GM12878 (cell line): Measurements from ENCODE around the gene NEUROD1. TPM values are rescaled to one million over a fixed set of nuclear protein-coding genes. Genes with fewer than 3 reads are reported as not detected.

ENCODE experiments used
- ATAC-seq: fragments of 200-7000 bp; cut with Tn5 transposase; 3 replicates; pipeline ENCODE4 v1.9.1; 2020; ENCODE audit warnings: mild to moderate bottlenecking, moderate library complexity
- BruUV-seq: library from RNA; stranded (reverse); fragments of 400-500 nt; replicated peaks from 2 replicates; lab custom pipeline; 2021; lab: Mats Ljungman, UMichigan
- CTCF ChIA-PET: fragments of 300-600 bp; sonication (Branson Sonifier 250); formaldehyde crosslinking; extraction: SDS; loops from one replicate; lab custom pipeline; 2021; ENCODE audit warnings: inconsistent platforms; lab: Yijun Ruan, JAX
- POLR2A ChIA-PET: fragments of 350-600 bp; formaldehyde crosslinking; extraction: SDS; loops from one replicate; lab custom pipeline; 2021; ENCODE audit warnings: inconsistent platforms; lab: Charles Lee
- RAD21 ChIA-PET: fragments of 300-600 bp; sonication (Branson Sonifier 250); formaldehyde crosslinking; loops from one replicate; lab custom pipeline; 2023; ENCODE audit warnings: antibody characterized with exemption; ENCODE audit not compliant: unreplicated experiment; lab: Charles Lee
- SMC1A ChIA-PET: fragments of 300-600 bp; sonication (Branson Sonifier 250); formaldehyde crosslinking; loops from one replicate; lab custom pipeline; 2023; ENCODE audit not compliant: unreplicated experiment, uncharacterized antibody; lab: Charles Lee
- DNase-seq: peaks from one replicate; pipeline ENCODE4 v3.0.0-alpha.2; 2011; ENCODE audit warnings: low read depth, low spot score
- FAIRE-seq: peaks from 3 replicates; lab custom pipeline; 2011; peaks lifted over from hg19 to GRCh38; lab: Jason Lieb, UNC
- H2AFZ ChIP-seq: 2 replicates; pipeline ENCODE4 v1.6.0; 2011; ENCODE audit warnings: low read depth, low read length, control low read depth; ENCODE audit not compliant: control insufficient read depth
- H3K27ac ChIP-seq: 2 replicates; pipeline ENCODE4 v1.5.1; 2011; ENCODE audit warnings: control low read depth; ENCODE audit not compliant: control insufficient read depth, insufficient read depth
- H3K27me3 ChIP-seq, 2 experiments: replicated peaks in 1 of 2; 2 replicates each; pipeline versions ENCODE4 v1.6.0 to v1.6.1; 2011; ENCODE audit warnings: low read length in 1 of 2; ENCODE audit not compliant: control insufficient read depth in 2 of 2, insufficient read depth in 2 of 2
- H3K36me3 ChIP-seq, 2 experiments: 2 replicates each; pipeline ENCODE4 v1.5.1; 2011; ENCODE audit warnings: low read length in 1 of 2; ENCODE audit not compliant: control insufficient read depth in 2 of 2, insufficient read depth in 2 of 2
- H3K4me1 ChIP-seq: 2 replicates; pipeline ENCODE4 v1.6.1; 2011; ENCODE audit warnings: mild to moderate bottlenecking, low read length, moderate library complexity, mixed read lengths; ENCODE audit not compliant: control insufficient read depth, insufficient read depth
- H3K4me2 ChIP-seq: 2 replicates; pipeline ENCODE4 v1.6.0; 2011; ENCODE audit warnings: control low read depth; ENCODE audit not compliant: control insufficient read depth, insufficient read depth
- H3K4me3 ChIP-seq: fragments of 200-600 bp; sonication (generic); 2 replicates; pipeline ENCODE4 v1.5.1; 2016
- H3K79me2 ChIP-seq: 2 replicates; pipeline ENCODE4 v1.6.0; 2011; ENCODE audit warnings: low read length; ENCODE audit not compliant: control insufficient read depth, insufficient read depth
- H3K9ac ChIP-seq: 2 replicates; pipeline ENCODE4 v1.8.0; 2011; ENCODE audit warnings: low read length, control low read depth, mixed read lengths; ENCODE audit not compliant: control insufficient read depth, insufficient read depth
- H3K9me3 ChIP-seq: replicated peaks from 3 replicates; pipeline ENCODE4 v1.5.1; 2011; ENCODE audit warnings: mild to moderate bottlenecking, low read length; ENCODE audit not compliant: control insufficient read depth, insufficient read depth
- H4K20me1 ChIP-seq: 2 replicates; pipeline ENCODE4 v1.6.0; 2011; ENCODE audit not compliant: control insufficient read depth, insufficient read depth
- CBX5 ChIP-seq: sonication (generic); IDR thresholded peaks from 2 replicates; pipeline ENCODE4 v1.6.1; 2016; ENCODE audit warnings: low read depth, moderate library complexity, mild to moderate bottlenecking, inconsistent platforms
- CEBPB ChIP-seq, 2 experiments: fragments of 150-350 bp in 1 of 2; IDR thresholded peaks; 2 replicates each; pipeline ENCODE4 v1.6.1; 2012 to 2014; ENCODE audit warnings: low read depth in 2 of 2, low read length in 2 of 2, borderline replicate concordance in 1 of 2, inconsistent platforms in 1 of 2
- CHD2 ChIP-seq: IDR thresholded peaks from 2 replicates; pipeline ENCODE4 v1.6.1; 2011; ENCODE audit warnings: low read depth, low read length, improper control_type of control experiment, borderline replicate concordance
- CREM ChIP-seq: IDR thresholded peaks from 2 replicates; pipeline ENCODE4 v1.6.1; 2014; ENCODE audit warnings: antibody characterized with exemption, low read depth
- HCFC1 ChIP-seq: fragments of 150-350 bp; IDR thresholded peaks from 2 replicates; pipeline ENCODE4 v1.6.1; 2014; ENCODE audit warnings: low read length
- NR2F1 ChIP-seq: fragments of 450-650 bp; conservative IDR thresholded peaks from 2 replicates; pipeline ENCODE4 v1.6.1; 2017; ENCODE audit warnings: mild to moderate bottlenecking
- POLR2AphosphoS5 ChIP-seq: IDR thresholded peaks from 2 replicates; pipeline ENCODE4 v1.6.1; 2011; ENCODE audit warnings: mild to moderate bottlenecking, low read length, inconsistent platforms
- SREBF1 ChIP-seq: IDR thresholded peaks from 2 replicates; pipeline ENCODE4 v1.6.1; 2012; ENCODE audit warnings: mild to moderate bottlenecking, low read length
- SUZ12 ChIP-seq: fragments of 200-600 bp; sonication (generic); IDR thresholded peaks from one replicate; pipeline ENCODE4 v1.6.1; 2018; ENCODE audit warnings: antibody characterized with exemption, mild to moderate bottlenecking; ENCODE audit not compliant: unreplicated experiment
- WRNIP1 ChIP-seq: IDR thresholded peaks from 2 replicates; pipeline ENCODE4 v1.6.1; 2011; ENCODE audit warnings: low read depth, low read length, improper control_type of control experiment, borderline replicate concordance
- ZNF24 ChIP-seq: fragments of 450-650 bp; IDR thresholded peaks from 2 replicates; pipeline ENCODE4 v1.6.1; 2017; ENCODE audit warnings: antibody characterized with exemption, mild to moderate bottlenecking
- WGBS: methylation state at CpG from one replicate; pipeline ENCODE4 v1.1.6; 2016; ENCODE audit warnings: low lambda C conversion rate; ENCODE audit not compliant: insufficient replicate concordance, insufficient coverage; ENCODE audit errors: missing lambda C conversion rate; 5-methylcytosine and 5-hydroxymethylcytosine counted together
- in situ Hi-C: fragments of 300-500 bp; cut with MboI; formaldehyde crosslinking; loops from 9 replicates; pipeline ENCODE4 v1.14.3; 2018; ENCODE audit warnings: mixed read lengths
- intact Hi-C: fragments of 100-400 bp; cut with micrococcal nuclease; formaldehyde crosslinking; loops from one replicate; pipeline ENCODE4 v1.14.2; 2022; ENCODE audit not compliant: unreplicated experiment
- polyA plus RNA-seq, 11 experiments: library from polyadenylated mRNA; depleted of rRNA in 4 of 11; unstranded in 6 of 11; stranded (reverse) in 5 of 11; fragments of >200 nt; fragmentation: Nextera tagmentation in 4 of 11; fragmentation: Illumina TruSeq in 1 of 11; extraction: Ambion mirVana in 4 of 11; extraction: Trizol in 1 of 11; gene quantifications; 1 replicate in 1 of 11; 2 replicates in 10 of 11; pipeline versions ENCODE4 v1.2.1 to v1.2.3, GENCODE V29; 2011 to 2016; ENCODE audit warnings: inconsistent platforms in 2 of 11, missing spikeins in 2 of 11, low read depth in 1 of 11
- total RNA-seq, 4 experiments: library from RNA; depleted of rRNA in 3 of 4; stranded (reverse); fragments of >200 nt in 3 of 4; fragmentation: Illumina TruSeq in 1 of 4; extraction: Trizol in 1 of 4; gene quantifications; 2 replicates each; pipeline versions ENCODE4 v1.2.1 to v1.2.3, GENCODE V29; 2013 to 2021
- TF ChIP-seq, protein P1 (sequence below): fragments of 150-350 bp; IDR thresholded peaks from 2 replicates; pipeline ENCODE4 v1.6.1; 2014; ENCODE audit warnings: mild to moderate bottlenecking, low read depth, low read length
- TF ChIP-seq, protein P2 (sequence below): fragments of 450-650 bp; IDR thresholded peaks from 2 replicates; pipeline ENCODE4 v1.6.1; 2017; ENCODE audit warnings: low read depth, mild to moderate bottlenecking, moderate library complexity
- TF ChIP-seq, protein P3 (sequence below): IDR thresholded peaks from 2 replicates; pipeline ENCODE4 v1.6.1; 2011; ENCODE audit warnings: borderline replicate concordance, low read depth, mild to moderate bottlenecking, moderate library complexity, mixed read lengths, low read length; ENCODE audit not compliant: insufficient read depth; ENCODE audit errors: extremely low read length
- TF ChIP-seq, protein P4 (sequence below): fragments of 450-650 bp; IDR thresholded peaks from 2 replicates; pipeline ENCODE4 v1.6.1; 2016; ENCODE audit warnings: mild to moderate bottlenecking
- TF ChIP-seq, protein P5 (sequence below): IDR thresholded peaks from 2 replicates; pipeline ENCODE4 v1.6.1; 2011; ENCODE audit warnings: borderline replicate concordance, low read depth, mild to moderate bottlenecking, moderate library complexity, low read length; ENCODE audit not compliant: insufficient read depth, poor library complexity, severe bottlenecking

Gene NEUROD1
- total and polyA plus RNA-seq, 10 of the 15 experiments (the other 5 are each of a cell fraction or from before 2014, with no cell fraction given): not detected

DNA sequence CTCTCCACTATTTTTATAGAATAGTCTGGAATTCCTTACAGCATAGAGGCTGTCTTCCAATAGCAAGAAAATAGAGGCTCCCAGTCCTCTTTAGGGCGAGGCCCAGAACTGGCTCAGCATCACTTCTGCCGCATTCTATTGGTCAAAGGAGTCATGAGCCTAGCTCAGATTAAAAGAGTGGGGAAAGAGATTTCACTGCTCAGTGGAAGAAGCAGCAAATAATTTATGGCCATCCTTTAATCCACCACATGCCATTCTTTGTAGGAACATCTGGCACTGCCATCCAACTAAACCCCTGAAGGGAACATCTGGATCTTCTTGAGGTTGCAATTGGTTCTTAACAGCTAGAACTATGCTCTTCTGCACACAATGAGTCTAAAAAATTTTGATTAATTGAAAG lies 43.4 kb upstream of the NEUROD1 start:
- no TSS peak for BruUV-seq
- Histone ChIP-seq H3K36me3 (no peaks in the 10 kb centered on the region), H3K4me2 (no peak overlapping the region), H3K9ac (no peak overlapping the region), H2AFZ (no peak overlapping the region), H3K9me3 (no peaks in the 10 kb centered on the region), H3K4me3 (no peak overlapping the region), H3K79me2 (no peaks in the 10 kb centered on the region), H4K20me1 (no peaks in the 10 kb centered on the region), H3K27me3 (no peaks in the 10 kb centered on the region), H3K27ac (no peak overlapping the region), H3K4me1 (no peaks in the 10 kb centered on the region)
- 24% methylated on average over 2 of the region's 2 CpGs for WGBS
- ChIA-PET RAD21 (interaction anchor here (1.5 to 2.5 kb wide), 2 partner anchors 9 to 150 kb away, joined by 5 to 11 read pairs; no protein-coding TSS in a partner anchor), CTCF (interaction anchor here (1.0 to 2.1 kb wide), 7 partner anchors 8 to 620 kb away, joined by 3 to 13 read pairs (median 7); no protein-coding TSS in a partner anchor), SMC1A (interaction anchor here (0.7 to 1.5 kb wide), 4 partner anchors 8 to 179 kb away, joined by 3 to 10 read pairs (median 3); no protein-coding TSS in a partner anchor), POLR2A (no interaction called here)
- DNase-seq (no peak), ATAC-seq (no peak), FAIRE-seq (no peak)
- TF ChIP-seq SUZ12 (no peak), CHD2 (no peak), CEBPB (IDR thresholded peaks at IDR 0.05; ENCODE audit: borderline replicate concordance in 1 of 2, low read depth in 2 of 2, low read length in 2 of 2) (no peak), WRNIP1 (no peak), POLR2AphosphoS5 (no peak), NR2F1 (no peak), CBX5 (no peak), HCFC1 (no peak), ZNF24 (no peak), SREBF1 (no peak), CREM (no peak)
- TF ChIP-seq, protein P1, sequence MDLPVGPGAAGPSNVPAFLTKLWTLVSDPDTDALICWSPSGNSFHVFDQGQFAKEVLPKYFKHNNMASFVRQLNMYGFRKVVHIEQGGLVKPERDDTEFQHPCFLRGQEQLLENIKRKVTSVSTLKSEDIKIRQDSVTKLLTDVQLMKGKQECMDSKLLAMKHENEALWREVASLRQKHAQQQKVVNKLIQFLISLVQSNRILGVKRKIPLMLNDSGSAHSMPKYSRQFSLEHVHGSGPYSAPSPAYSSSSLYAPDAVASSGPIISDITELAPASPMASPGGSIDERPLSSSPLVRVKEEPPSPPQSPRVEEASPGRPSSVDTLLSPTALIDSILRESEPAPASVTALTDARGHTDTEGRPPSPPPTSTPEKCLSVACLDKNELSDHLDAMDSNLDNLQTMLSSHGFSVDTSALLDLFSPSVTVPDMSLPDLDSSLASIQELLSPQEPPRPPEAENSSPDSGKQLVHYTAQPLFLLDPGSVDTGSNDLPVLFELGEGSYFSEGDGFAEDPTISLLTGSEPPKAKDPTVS: no peak
- TF ChIP-seq, protein P2, sequence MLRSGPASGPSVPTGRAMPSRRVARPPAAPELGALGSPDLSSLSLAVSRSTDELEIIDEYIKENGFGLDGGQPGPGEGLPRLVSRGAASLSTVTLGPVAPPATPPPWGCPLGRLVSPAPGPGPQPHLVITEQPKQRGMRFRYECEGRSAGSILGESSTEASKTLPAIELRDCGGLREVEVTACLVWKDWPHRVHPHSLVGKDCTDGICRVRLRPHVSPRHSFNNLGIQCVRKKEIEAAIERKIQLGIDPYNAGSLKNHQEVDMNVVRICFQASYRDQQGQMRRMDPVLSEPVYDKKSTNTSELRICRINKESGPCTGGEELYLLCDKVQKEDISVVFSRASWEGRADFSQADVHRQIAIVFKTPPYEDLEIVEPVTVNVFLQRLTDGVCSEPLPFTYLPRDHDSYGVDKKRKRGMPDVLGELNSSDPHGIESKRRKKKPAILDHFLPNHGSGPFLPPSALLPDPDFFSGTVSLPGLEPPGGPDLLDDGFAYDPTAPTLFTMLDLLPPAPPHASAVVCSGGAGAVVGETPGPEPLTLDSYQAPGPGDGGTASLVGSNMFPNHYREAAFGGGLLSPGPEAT: no peak
- TF ChIP-seq, protein P3, sequence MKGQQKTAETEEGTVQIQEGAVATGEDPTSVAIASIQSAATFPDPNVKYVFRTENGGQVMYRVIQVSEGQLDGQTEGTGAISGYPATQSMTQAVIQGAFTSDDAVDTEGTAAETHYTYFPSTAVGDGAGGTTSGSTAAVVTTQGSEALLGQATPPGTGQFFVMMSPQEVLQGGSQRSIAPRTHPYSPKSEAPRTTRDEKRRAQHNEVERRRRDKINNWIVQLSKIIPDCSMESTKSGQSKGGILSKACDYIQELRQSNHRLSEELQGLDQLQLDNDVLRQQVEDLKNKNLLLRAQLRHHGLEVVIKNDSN: no peak
- TF ChIP-seq, protein P4, sequence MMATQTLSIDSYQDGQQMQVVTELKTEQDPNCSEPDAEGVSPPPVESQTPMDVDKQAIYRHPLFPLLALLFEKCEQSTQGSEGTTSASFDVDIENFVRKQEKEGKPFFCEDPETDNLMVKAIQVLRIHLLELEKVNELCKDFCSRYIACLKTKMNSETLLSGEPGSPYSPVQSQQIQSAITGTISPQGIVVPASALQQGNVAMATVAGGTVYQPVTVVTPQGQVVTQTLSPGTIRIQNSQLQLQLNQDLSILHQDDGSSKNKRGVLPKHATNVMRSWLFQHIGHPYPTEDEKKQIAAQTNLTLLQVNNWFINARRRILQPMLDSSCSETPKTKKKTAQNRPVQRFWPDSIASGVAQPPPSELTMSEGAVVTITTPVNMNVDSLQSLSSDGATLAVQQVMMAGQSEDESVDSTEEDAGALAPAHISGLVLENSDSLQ: no peak
- TF ChIP-seq, protein P5, sequence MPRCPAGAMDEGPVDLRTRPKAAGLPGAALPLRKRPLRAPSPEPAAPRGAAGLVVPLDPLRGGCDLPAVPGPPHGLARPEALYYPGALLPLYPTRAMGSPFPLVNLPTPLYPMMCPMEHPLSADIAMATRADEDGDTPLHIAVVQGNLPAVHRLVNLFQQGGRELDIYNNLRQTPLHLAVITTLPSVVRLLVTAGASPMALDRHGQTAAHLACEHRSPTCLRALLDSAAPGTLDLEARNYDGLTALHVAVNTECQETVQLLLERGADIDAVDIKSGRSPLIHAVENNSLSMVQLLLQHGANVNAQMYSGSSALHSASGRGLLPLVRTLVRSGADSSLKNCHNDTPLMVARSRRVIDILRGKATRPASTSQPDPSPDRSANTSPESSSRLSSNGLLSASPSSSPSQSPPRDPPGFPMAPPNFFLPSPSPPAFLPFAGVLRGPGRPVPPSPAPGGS: no peak
- intact Hi-C loops (no loop called here), in situ Hi-C loops (loop anchor here (25.0 kb wide), 1 partner anchor 1611 kb away; no protein-coding TSS in a partner anchor)
